OCI-LY3 (cell line): ENCODE results near the gene SDC4.
A peak's percentile ranks its signal among the peaks of the same experiment; 100 is the strongest.

Experiments used
- EZH2phosphoT487 ChIP-seq: fragments of 200-600 bp; shearing (Covaris generic); IDR thresholded peaks from 2 replicates; pipeline ENCODE4 v1.6.1; 2018; ENCODE audit warnings: antibody characterized with exemption, mixed run types, low read depth
- TF ChIP-seq, protein P1 (sequence below): fragments of 200-600, 300-600 bp; sonication (generic); IDR thresholded peaks from 2 replicates; pipeline ENCODE4 v1.5.1; 2014; ENCODE audit warnings: antibody characterized with exemption, low read length, low read depth

DNA sequence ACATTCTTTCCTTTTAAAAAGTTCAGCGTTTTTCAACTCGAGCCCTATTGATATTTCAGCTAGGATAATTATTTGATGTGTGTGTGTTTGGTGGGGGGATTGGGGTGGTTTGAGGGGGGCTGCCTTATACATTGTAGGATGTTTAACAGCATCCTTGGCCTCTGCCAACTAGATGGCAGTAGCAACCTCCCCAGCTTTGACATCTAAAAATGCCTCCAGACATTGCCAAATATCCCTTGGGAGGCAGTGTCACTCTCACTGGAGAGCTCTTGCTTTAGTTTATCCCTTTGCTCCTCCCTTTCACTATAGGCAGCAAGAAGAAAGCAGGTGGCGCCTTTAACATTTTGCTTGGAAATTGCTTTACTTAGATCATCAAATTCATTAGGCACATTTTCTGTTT lies 44.5 kb upstream of the SDC4 start:
- TF ChIP-seq, protein P1, sequence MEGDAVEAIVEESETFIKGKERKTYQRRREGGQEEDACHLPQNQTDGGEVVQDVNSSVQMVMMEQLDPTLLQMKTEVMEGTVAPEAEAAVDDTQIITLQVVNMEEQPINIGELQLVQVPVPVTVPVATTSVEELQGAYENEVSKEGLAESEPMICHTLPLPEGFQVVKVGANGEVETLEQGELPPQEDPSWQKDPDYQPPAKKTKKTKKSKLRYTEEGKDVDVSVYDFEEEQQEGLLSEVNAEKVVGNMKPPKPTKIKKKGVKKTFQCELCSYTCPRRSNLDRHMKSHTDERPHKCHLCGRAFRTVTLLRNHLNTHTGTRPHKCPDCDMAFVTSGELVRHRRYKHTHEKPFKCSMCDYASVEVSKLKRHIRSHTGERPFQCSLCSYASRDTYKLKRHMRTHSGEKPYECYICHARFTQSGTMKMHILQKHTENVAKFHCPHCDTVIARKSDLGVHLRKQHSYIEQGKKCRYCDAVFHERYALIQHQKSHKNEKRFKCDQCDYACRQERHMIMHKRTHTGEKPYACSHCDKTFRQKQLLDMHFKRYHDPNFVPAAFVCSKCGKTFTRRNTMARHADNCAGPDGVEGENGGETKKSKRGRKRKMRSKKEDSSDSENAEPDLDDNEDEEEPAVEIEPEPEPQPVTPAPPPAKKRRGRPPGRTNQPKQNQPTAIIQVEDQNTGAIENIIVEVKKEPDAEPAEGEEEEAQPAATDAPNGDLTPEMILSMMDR = peak; percentile 10; the same call in 1 of the 2 replicates
- TF ChIP-seq EZH2phosphoT487 = no peak
